ENCODE results near the gene ROR2.

ROR2 gene

GRCh38 chr9:91948101-91948596 lies 1.9 kb downstream of the ROR2 start:
- DNase-seq: no peak

DNA sequence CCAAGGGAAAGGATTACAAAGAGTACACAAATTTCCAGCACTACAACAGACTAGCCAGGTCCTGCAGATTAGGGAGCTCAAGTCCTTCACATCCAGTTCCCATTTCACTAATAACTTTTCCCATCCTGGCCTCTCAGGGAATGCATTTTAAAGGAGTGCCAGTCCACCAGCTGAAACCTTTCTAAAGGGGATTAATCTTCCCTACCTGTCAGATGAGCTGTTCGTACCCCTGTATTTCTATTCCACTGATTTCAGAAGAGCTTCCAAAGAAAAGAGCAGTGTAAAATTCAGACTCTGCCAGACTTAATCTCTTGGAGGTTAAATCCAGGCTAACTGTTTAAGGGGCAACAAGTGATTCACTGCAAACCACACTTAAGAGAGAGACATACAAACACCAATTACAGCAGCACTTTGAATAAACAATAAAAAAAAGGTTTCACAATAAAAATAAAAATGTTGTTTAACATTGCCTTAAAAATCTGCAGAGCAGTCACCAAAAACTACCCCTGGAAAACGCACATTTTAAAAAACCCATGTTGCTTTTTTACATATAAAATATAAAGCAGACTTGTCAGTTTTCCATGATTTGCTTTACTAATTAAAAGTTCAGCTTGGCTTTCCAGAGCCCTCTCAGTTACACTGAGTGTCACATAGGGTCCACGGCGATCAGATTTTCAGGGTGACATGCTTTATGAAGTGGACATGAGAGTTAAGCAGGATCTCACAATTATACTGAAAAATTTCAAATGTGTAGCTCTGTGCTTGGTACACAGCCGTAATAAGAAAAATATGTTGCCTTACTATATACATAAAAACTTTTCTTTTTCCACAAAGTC lies 3.2 kb downstream of the ROR2 start:
- DNase-seq: no peak

DNA sequence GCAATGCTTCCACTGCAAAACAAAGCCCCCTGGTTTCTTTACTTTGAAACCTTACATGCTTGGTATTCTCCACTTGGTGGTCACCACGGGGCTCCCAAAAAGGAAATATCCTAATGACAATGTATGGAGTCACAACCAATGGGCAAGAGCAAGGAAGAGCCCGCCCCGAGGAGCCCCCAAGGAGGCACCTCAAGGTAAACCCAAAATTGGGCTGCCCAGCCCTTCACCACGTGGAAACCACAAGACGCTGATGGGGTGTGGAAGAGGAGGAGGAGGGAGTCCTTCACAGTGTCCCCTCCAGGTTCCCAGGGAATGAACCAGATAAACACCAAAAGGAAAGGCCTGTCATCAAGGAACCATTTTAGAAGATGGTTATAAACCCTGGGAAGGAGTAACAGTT lies 3.8 kb downstream of the ROR2 start:
- no peak for DNase-seq

- DNase-seq: no peak
Observed at GRCh38 chr9:91945277-91946085, 4.5 kb downstream of the ROR2 start.

DNA sequence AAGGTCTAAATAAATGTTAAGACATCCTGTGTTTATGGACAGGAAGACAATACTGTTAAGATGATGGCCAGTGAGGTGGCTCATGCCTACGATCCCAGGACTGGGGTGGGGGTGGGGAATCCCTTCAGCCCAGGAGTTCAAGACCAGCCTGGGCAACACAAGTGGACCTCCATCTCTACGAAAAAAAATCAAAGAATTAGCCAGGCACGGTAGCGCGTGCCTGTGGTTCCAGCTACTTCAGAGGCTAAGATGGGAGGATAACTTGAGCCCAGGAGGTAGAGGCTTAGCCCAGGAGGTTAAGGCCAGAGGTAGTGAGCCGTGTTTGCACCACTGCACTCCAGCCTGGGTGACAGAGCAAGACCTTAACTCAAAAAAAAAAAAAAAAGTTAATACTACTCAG lies 5.3 kb downstream of the ROR2 start:
- DNase-seq: no peak

DNA sequence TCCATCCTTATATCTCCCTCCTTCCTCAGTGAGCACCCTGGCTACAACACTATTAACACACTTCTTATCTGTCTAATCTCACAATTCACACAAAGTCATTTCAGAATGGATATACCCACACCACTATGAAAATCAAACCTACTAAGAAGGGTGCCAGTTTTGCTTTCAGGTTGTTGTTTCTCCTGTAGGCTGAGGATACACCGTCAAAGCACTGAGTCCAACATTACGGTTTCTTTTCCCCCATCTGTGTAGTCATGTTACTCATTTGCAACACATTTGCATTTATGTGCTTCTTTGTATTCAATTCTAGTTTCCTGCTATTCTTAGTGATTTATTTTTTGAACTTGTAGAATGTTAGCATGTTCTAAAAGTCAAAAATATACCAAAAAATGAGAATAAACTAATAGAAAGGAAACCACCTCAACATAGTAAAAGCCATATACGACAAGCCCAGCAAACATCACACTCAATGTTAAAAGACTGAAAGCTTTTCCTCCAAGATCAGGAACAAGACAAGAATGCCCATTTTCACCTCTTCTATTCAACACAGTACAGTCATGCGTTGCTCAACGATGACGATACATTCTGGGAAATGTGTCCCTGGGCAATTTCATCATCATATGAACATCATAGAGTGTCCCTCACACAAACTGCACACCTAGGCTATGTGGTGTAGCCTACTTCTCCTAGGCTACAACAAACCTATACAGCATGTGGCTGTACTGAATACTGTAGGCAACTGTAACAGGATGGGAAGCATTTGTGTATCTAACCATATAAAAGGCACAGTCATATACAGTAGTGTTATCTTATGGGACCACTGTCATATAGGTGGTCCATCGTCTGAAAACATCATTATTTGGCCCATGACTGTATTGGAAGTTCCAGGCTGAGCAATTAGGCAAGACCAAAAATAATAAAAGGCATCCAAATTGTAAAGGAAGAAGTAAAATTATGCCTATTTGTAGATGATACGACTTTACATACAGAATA lies 6.3 kb downstream of the ROR2 start:
- DNase-seq: no peak

DNA sequence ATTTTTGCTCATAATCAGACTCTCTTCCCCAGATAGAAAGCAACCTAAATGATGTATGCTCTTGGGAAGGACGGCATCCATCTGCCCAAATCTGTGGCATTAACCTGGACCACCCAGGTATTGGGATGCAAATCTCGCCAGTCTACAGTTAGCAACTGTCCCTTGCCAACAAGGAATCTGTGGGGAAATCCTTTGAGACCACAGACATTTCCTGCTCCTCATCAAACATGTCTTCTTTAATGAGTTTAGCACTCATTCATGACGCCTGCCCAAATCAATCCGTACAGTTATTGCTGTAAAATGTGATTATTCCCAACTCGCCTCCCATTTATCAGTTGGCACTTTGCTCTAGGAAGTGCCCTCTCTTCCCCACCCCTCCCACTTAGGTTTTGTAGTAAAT lies 7.8 kb downstream of the ROR2 start:
- DNase-seq: no peak

- no peak for DNase-seq
Observed at GRCh38 chr9:91939978-91940377, 10.1 kb downstream of the ROR2 start.

- no peak for DNase-seq
Observed at GRCh38 chr9:91937727-91938126, 12.3 kb downstream of the ROR2 start.

DNA sequence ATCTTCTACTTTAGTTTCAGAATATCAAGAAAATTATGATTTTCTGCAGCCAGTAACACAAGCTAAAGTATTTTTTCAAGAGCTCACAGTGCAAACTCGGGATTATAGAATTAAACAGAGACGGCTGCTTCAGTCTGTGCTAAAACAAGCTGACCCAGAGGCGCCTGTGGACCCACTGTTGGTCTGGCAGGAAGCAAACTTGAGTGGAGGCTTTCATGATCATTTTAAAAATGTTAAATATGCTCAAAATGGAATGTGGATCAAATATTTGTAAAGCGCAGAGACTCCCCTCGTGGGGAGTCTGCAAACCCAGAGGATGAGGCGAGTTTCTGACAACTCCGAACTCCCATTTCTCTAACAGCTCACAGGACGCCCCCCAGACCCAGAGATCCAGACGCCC lies 13.0 kb downstream of the ROR2 start:
- DNase-seq: no peak

DNA sequence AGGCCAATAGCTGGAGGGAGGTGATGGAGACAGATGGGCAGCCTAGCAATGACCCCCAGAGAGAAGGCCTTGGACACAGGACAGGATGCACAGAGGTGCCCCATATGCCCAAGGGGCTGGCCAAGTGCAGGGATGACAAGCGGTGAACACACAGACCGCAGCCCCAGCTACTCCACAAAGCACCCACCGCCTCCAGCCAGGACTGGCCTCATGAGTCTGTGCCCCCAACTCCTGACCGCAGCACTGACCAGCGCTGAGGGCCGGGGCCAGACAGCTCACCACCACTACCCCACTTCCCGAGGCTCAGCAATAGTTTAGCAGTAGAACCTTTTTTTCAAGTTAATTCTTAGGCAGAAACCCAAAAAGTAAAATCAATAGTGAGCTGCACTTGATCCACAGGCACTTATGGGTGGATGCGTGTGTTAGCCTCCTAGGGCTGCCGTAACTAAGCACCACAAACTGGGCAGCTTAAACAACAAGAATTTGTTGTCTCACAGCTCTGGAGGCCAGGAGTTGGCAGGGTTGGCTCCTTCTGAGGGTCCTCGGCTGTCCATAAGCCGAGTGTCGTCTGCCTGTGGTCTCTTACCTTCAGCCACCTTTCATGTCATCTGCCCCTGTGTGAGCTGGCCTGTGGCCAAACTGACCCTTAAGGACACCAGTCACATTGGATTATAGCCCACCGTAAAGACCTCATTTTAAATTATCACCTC lies 14.1 kb downstream of the ROR2 start:
- DNase-seq: no peak

- DNase-seq: no peak
Observed at GRCh38 chr9:91935066-91935749, 14.8 kb downstream of the ROR2 start.

DNA sequence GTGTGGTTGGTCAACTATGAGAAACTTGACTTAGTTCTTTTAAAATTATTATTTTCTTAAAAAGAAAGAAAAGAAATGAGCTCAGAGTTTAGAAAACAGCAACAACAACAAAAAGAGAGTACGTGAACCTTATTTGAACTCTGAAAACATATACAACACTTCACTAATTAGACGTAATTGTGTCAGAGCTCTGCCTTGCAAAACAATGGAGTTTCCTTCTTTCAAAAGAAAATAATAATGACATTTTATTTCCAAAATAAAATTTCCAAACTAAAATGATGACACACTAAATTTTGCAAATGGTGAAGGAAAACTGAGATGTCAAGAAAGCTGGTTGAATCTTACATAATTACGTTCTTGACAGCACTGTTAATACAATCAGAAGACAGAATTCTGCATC lies 15.4 kb downstream of the ROR2 start:
- no peak for DNase-seq

DNA sequence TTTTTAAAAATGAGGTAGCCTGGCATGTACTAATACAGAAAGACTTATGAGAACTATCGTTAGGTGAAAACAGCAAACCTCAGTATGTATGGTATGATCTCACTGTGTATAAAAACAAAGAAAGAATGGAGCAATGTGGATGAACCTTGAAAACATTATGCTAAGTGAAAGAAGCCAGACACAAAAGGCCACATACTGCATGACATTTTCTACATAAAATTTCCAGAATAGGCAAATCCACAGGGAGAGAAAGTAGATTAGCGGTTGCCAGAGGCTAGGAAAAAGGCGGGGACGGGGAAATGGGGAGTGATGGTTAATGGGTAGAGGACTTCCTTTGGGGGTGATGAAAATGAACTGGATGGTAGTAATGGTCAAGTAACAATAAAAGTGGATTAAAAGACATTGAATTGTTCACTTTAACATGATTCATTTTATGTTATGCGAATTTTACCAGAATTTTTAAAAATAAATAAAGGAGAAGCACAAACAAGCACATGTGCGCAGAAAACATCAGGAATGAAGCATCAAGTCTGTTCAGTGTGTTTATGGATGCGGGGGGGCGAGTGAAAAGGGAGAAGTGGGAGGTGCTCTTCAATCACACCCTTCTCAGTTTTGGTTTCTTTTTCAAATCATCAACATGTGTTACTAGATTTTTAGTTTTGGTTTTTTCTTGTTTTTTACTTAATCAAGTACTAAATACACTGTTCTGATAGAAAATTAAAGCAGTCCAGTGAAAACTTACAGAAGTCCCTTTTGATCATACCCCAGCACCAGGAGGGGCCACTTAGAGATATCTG lies 16.3 kb downstream of the ROR2 start:
- DNase-seq: no peak

- DNase-seq: no peak
Observed at GRCh38 chr9:91930475-91930874, 19.6 kb downstream of the ROR2 start.

DNA sequence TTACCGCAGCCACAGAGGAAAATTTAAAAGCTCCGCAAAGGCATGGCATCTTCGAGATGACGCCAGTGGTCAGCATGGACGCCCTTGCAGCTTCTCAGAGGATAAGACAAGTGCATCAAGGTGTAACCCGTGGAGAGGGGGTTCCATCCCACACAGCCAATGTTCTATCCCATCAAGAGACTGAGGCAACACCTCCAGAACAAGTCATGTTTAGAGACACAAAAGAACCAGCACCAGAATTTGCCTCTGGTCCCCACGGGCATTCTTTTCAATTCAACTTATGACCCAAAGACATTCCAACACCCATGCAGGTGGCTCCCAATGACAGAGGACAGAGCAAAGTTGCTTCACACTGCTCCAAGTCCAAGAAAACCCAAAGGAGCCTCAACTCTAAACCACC lies 20.7 kb downstream of the ROR2 start:
- no peak for DNase-seq

GRCh38 chr9:91927922-91928510 lies 22.0 kb downstream of the ROR2 start:
- no peak for DNase-seq

GRCh38 chr9:91924090-91924489 lies 25.9 kb downstream of the ROR2 start:
- DNase-seq: no peak

DNA sequence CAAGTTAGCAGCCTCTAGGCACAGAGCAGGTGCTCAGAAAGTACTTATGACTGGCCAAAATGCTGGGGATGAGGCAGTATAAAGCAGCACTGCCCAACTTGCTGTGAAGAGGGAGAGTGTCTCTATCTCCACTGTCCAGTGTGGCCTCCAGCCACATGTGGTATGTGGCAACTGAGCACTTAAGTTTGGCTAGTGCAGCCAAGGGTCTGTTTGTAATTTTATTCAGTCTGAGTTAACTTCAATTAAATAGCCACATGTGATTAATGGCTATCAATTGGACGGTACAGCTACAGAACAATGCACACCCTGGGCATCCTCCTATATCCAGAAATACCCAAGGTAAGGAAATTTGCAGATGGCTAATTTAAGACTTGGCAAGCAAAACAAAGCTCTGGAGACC lies 26.9 kb downstream of the ROR2 start:
- DNase-seq: no peak

DNA sequence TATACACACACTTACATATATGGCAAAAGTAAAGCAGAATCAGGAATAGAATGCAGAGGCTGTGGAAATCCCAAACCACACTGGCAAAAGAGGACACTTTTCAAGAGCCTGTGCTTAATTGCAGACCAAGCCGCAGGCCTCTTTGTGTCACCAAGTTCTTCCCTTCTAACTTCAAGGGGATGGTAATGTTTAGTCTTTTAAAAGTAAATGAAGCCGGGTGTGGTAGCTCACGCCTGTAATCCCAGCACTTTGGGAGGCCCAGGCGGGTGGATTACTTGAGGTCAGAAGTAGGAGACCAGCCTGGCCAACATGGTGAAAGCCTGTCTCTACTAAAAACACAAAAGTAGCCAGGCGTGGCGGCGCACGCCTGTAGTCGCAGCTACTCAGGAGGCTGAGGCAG lies 28.7 kb downstream of the ROR2 start:
- no peak for DNase-seq
